HG02938 (cell line): ENCODE measurements around the gene MARCHF2.
"Not testable (repeated sequence)": the region's sequence is repeated elsewhere in the genome, so short reads cannot be mapped to it uniquely, and the experiment has no call there.

Experiments used
- ATAC-seq: cut with Tn5 transposase; IDR thresholded peaks from one replicate; pipeline ENCODE4 v1.9.1; 2021; ENCODE audit warnings: mild to moderate bottlenecking, moderate library complexity; ENCODE audit not compliant: unreplicated experiment

Gene MARCHF2

GRCh38 chr19:8412783-8413628 is at the start of gene MARCHF2:
TSS of gene MARCHF2 (plus strand) at chr19:8413305. CDS start at chr19:8421841, 8,536 bp downstream.
- peak; percentile 99 for ATAC-seq

GRCh38 chr19:8363803-8364771 is 49.0 kb upstream of the MARCHF2 start, which contains the start of gene ANGPTL4:
TSS of gene ANGPTL4 (plus strand) at chr19:8364155. CDS start at chr19:8364322, 167 bp downstream.
- no peak for ATAC-seq

GRCh38 chr19:8366121-8366581 is 47.0 kb upstream of the MARCHF2 start:
- ATAC-seq, result no peak

GRCh38 chr19:8366961-8367326 is 46.2 kb upstream of the MARCHF2 start:
- ATAC-seq, result no peak

GRCh38 chr19:8367327-8368001 is 45.6 kb upstream of the MARCHF2 start:
- no peak for ATAC-seq

- ATAC-seq, result no peak
Measured at GRCh38 chr19:8370176-8371010, 42.7 kb upstream of the MARCHF2 start.

- no peak for ATAC-seq
Measured at GRCh38 chr19:8371011-8371804, 41.9 kb upstream of the MARCHF2 start.

- no peak for ATAC-seq
Measured at GRCh38 chr19:8373867-8374813, 39.0 kb upstream of the MARCHF2 start.

GRCh38 chr19:8375766-8376165 is 37.3 kb upstream of the MARCHF2 start:
- ATAC-seq, result not testable (repeated sequence)

GRCh38 chr19:8376373-8376974 is 36.6 kb upstream of the MARCHF2 start:
- not testable (repeated sequence) for ATAC-seq

- no peak for ATAC-seq
Measured at GRCh38 chr19:8377598-8377997, 35.5 kb upstream of the MARCHF2 start.

- not testable (repeated sequence) for ATAC-seq
Measured at GRCh38 chr19:8379156-8379891, 33.8 kb upstream of the MARCHF2 start.

GRCh38 chr19:8384569-8384968 is 28.5 kb upstream of the MARCHF2 start:
- not testable (repeated sequence) for ATAC-seq

GRCh38 chr19:8385103-8385502 is 28.0 kb upstream of the MARCHF2 start:
- ATAC-seq, result not testable (repeated sequence)

GRCh38 chr19:8385566-8385965 is 27.5 kb upstream of the MARCHF2 start:
- not testable (repeated sequence) for ATAC-seq

GRCh38 chr19:8386419-8386818 is 26.7 kb upstream of the MARCHF2 start:
- not testable (repeated sequence) for ATAC-seq

GRCh38 chr19:8386990-8387389 is 26.1 kb upstream of the MARCHF2 start:
- ATAC-seq, result no peak
